GM19239 (cell line): ENCODE results near the gene IRAK3.
A peak's percentile ranks its signal among the peaks of the same experiment; 100 is the strongest.
"Not testable (repeated sequence)": the region's sequence is repeated elsewhere in the genome, so short reads cannot be mapped to it uniquely, and the experiment has no call there.

Experiments
- DNase-seq: peaks from one replicate; pipeline ENCODE4 v3.0.0; 2011; ENCODE audit warnings: low spot score; ENCODE audit not compliant: insufficient read length
- FAIRE-seq: peaks from 2 replicates; lab custom pipeline; 2011; peaks lifted over from hg19 to GRCh38; lab: Jason Lieb, UNC

IRAK3 gene

GRCh38 chr12:66203820-66204219 lies 14.8 kb downstream of the IRAK3 start:
- FAIRE-seq (no peak), DNase-seq (no peak)

- no peak for FAIRE-seq
- no peak for DNase-seq
Observed at GRCh38 chr12:66206141-66206540, 17.1 kb downstream of the IRAK3 start.

- FAIRE-seq (no peak), DNase-seq (no peak)
Observed at GRCh38 chr12:66210840-66211239, 21.8 kb downstream of the IRAK3 start.

GRCh38 chr12:66211573-66211972 lies 22.6 kb downstream of the IRAK3 start:
- not testable (repeated sequence) for FAIRE-seq, DNase-seq

- not testable (repeated sequence) for FAIRE-seq, DNase-seq
Observed at GRCh38 chr12:66213011-66213410, 24.0 kb downstream of the IRAK3 start.

GRCh38 chr12:66217342-66217917 lies 28.4 kb downstream of the IRAK3 start:
- DNase-seq, result no peak

GRCh38 chr12:66228462-66228861 lies 39.4 kb downstream of the IRAK3 start:
- FAIRE-seq (no peak), DNase-seq (no peak)

More at GRCh38 chr12:66217342-66217917, 28.4 kb downstream of the IRAK3 start:
- no peak for FAIRE-seq

GRCh38 chr12:66232263-66232662 lies 43.2 kb downstream of the IRAK3 start:
- peak; percentile 14 for DNase-seq
- no peak for FAIRE-seq

GRCh38 chr12:66234037-66234693 lies 45.2 kb downstream of the IRAK3 start:
- not testable (repeated sequence) for DNase-seq
- FAIRE-seq, result peak; percentile 80

- DNase-seq (peak; percentile 22), FAIRE-seq (peak; percentile 85)
Observed at GRCh38 chr12:66234773-66235625, 46.0 kb downstream of the IRAK3 start.

- FAIRE-seq (no peak), DNase-seq (no peak)
Observed at GRCh38 chr12:66235626-66236281, 46.7 kb downstream of the IRAK3 start.

- not testable (repeated sequence) for DNase-seq, FAIRE-seq
Observed at GRCh38 chr12:66236282-66236675, 47.3 kb downstream of the IRAK3 start.

- FAIRE-seq (no peak), DNase-seq (no peak)
Observed at GRCh38 chr12:66236969-66237368, 48.0 kb downstream of the IRAK3 start.

- DNase-seq (no peak), FAIRE-seq (no peak)
Observed at GRCh38 chr12:66237505-66238175, 48.6 kb downstream of the IRAK3 start.

- FAIRE-seq (no peak), DNase-seq (no peak)
Observed at GRCh38 chr12:66239295-66239694, 50.3 kb downstream of the IRAK3 start.

GRCh38 chr12:66240096-66240820 lies 51.2 kb downstream of the IRAK3 start:
- DNase-seq, result no peak
- FAIRE-seq, result no peak

- DNase-seq (no peak), FAIRE-seq (no peak)
Observed at GRCh38 chr12:66241061-66242043, 52.3 kb downstream of the IRAK3 start.

GRCh38 chr12:66242311-66242710 lies 53.3 kb downstream of the IRAK3 start:
- no peak for DNase-seq

More at GRCh38 chr12:66242311-66242710, 53.3 kb downstream of the IRAK3 start:
- FAIRE-seq, result no peak
